Neural crest cell (in vitro differentiated cells): ENCODE measurements around the gene MYPN. TPM values are rescaled to one million over a fixed set of nuclear protein-coding genes. Genes with fewer than 3 reads are reported as not detected.
A peak's percentile ranks its signal among the peaks of the same experiment; 100 is the strongest.

Experiments used
- DNase-seq: peaks from one replicate; pipeline ENCODE4 v3.0.0; 2021; ENCODE audit warnings: low read depth, mixed read lengths, low spot score
- H3K27ac Mint-ChIP-seq: one replicate; pipeline ENCODE4 v1.8.0; 2021; ENCODE audit warnings: mild to moderate bottlenecking, mixed read lengths; ENCODE audit not compliant: unreplicated experiment
- H3K27me3 Mint-ChIP-seq: 2 replicates; pipeline ENCODE4 v1.8.0; 2021; ENCODE audit warnings: low read depth, mild to moderate bottlenecking, mixed read lengths
- H3K36me3 Mint-ChIP-seq: 2 replicates; pipeline ENCODE4 v1.8.0; 2021; ENCODE audit warnings: low read depth, mild to moderate bottlenecking, mixed read lengths
- H3K4me1 Mint-ChIP-seq: 2 replicates; pipeline ENCODE4 v1.8.0; 2021; ENCODE audit warnings: mixed read lengths
- H3K4me3 Mint-ChIP-seq: one replicate; pipeline ENCODE4 v1.8.0; 2021; ENCODE audit warnings: mild to moderate bottlenecking, mixed read lengths
- H3K9me3 Mint-ChIP-seq: 2 replicates; pipeline ENCODE4 v1.8.0; 2021; ENCODE audit warnings: mixed read lengths
- CTCF ChIP-seq: fragments of 200-600 bp; sonication (generic); conservative IDR thresholded peaks from 2 replicates; pipeline ENCODE4 v1.5.0; 2021; ENCODE audit warnings: antibody characterized with exemption, mild to moderate bottlenecking
- total RNA-seq: library from RNA; stranded (reverse); gene quantifications from 2 replicates; pipeline ENCODE4 v1.2.1, GENCODE V29; 2021

MYPN gene
- total RNA-seq, 1 donor from 2014 or later = not detected

GRCh38 chr10:68079434-68079833 is 29.9 kb upstream of the MYPN start:
- no peaks in the 10 kb centered on the region for H3K36me3 Mint-ChIP-seq
- H3K4me3 Mint-ChIP-seq = no peak overlapping the region
- peaks cover 8% of the 10 kb centered on the region for H3K4me1 Mint-ChIP-seq
- no peaks in the 10 kb centered on the region for H3K9me3 Mint-ChIP-seq
- peaks cover 2% of the 10 kb centered on the region for H3K27me3 Mint-ChIP-seq
- DNase-seq = no peak
- no peak for TF ChIP-seq CTCF
- H3K27ac Mint-ChIP-seq = no peak overlapping the region

- Mint-ChIP-seq H3K27me3 (peaks cover 2% of the 10 kb centered on the region), H3K36me3 (no peaks in the 10 kb centered on the region), H3K9me3 (no peaks in the 10 kb centered on the region), H3K4me1 (peaks cover 5% of the 10 kb centered on the region), H3K4me3 (no peak overlapping the region), H3K27ac (no peak overlapping the region)
- no peak for TF ChIP-seq CTCF
- no peak for DNase-seq
These were observed 28.3 kb upstream of the MYPN start for GRCh38 chr10:68080853-68081431.

- Mint-ChIP-seq H3K27me3 (peaks cover 2% of the 10 kb centered on the region), H3K9me3 (no peaks in the 10 kb centered on the region), H3K4me3 (no peak overlapping the region), H3K27ac (no peak overlapping the region), H3K36me3 (no peaks in the 10 kb centered on the region), H3K4me1 (peaks cover 9% of the 10 kb centered on the region)
- no peak for TF ChIP-seq CTCF
- no peak for DNase-seq
These were observed 27.4 kb upstream of the MYPN start for GRCh38 chr10:68081916-68082315.

- H3K27me3 Mint-ChIP-seq = peaks cover 2% of the 10 kb centered on the region
- H3K36me3 Mint-ChIP-seq = no peaks in the 10 kb centered on the region
- DNase-seq = no peak
- H3K9me3 Mint-ChIP-seq = no peaks in the 10 kb centered on the region
- peak; percentile 48 for TF ChIP-seq CTCF
- H3K4me3 Mint-ChIP-seq = no peak overlapping the region
- no peak overlapping the region for H3K27ac Mint-ChIP-seq
- peaks cover 9% of the 10 kb centered on the region for H3K4me1 Mint-ChIP-seq
These were observed 26.4 kb upstream of the MYPN start for GRCh38 chr10:68082872-68083271.

- TF ChIP-seq CTCF = no peak
- H3K36me3 Mint-ChIP-seq = no peaks in the 10 kb centered on the region
- H3K9me3 Mint-ChIP-seq = no peaks in the 10 kb centered on the region
- no peak for DNase-seq
- H3K4me3 Mint-ChIP-seq = no peak overlapping the region
- peaks cover 9% of the 10 kb centered on the region for H3K4me1 Mint-ChIP-seq
- H3K27ac Mint-ChIP-seq = no peak overlapping the region
- H3K27me3 Mint-ChIP-seq = peaks cover 2% of the 10 kb centered on the region
These were observed 25.3 kb upstream of the MYPN start for GRCh38 chr10:68083953-68084352.
